Osteoblast (primary cell): ENCODE measurements around the gene USH2A. TPM values are rescaled to one million over a fixed set of nuclear protein-coding genes. Genes with fewer than 3 reads are reported as not detected.

Source experiments
- DNase-seq: peaks from one replicate; pipeline ENCODE4 v3.0.0; 2011; ENCODE audit warnings: low spot score, mixed read lengths; ENCODE audit not compliant: insufficient read length; ENCODE audit errors: missing footprints
- H2AFZ ChIP-seq: 2 replicates; pipeline ENCODE4 v1.6.0; 2011; ENCODE audit warnings: mild to moderate bottlenecking, low read length
- H3K27ac ChIP-seq: 2 replicates; pipeline ENCODE4 v1.5.1; 2011; ENCODE audit warnings: mild to moderate bottlenecking, low read depth, low read length, moderate library complexity
- H3K27me3 ChIP-seq: 2 replicates; pipeline ENCODE4 v1.6.0; 2012; ENCODE audit warnings: mild to moderate bottlenecking, control low read depth, inconsistent platforms, low read length, moderate library complexity; ENCODE audit not compliant: insufficient read depth
- H3K36me3 ChIP-seq: 2 replicates; pipeline ENCODE4 v1.5.1; 2011; ENCODE audit warnings: mild to moderate bottlenecking, low read length, control low read depth, moderate library complexity; ENCODE audit not compliant: insufficient read depth
- H3K4me1 ChIP-seq: 2 replicates; pipeline ENCODE4 v1.5.1; 2011; ENCODE audit warnings: mild to moderate bottlenecking, low read length, control low read depth, moderate library complexity; ENCODE audit not compliant: insufficient read depth
- H3K4me2 ChIP-seq: 2 replicates; pipeline ENCODE4 v1.6.0; 2011; ENCODE audit warnings: mild to moderate bottlenecking, low read length; ENCODE audit not compliant: insufficient read depth
- H3K4me3 ChIP-seq: fragments of 200-600 bp; sonication (generic); 3 replicates; pipeline ENCODE4 v1.5.1; 2012; ENCODE audit warnings: mild to moderate bottlenecking, low read length, inconsistent platforms; ENCODE audit not compliant: insufficient read depth
- H3K79me2 ChIP-seq: 2 replicates; pipeline ENCODE4 v1.6.0; 2012; ENCODE audit warnings: mild to moderate bottlenecking, low read length, control low read depth, inconsistent platforms; ENCODE audit not compliant: insufficient read depth
- H3K9me3 ChIP-seq: 2 replicates; pipeline ENCODE4 v1.5.1; 2011; ENCODE audit warnings: low read depth, low read length, control low read depth
- H4K20me1 ChIP-seq: 2 replicates; pipeline ENCODE4 v1.6.0; 2012; ENCODE audit warnings: mild to moderate bottlenecking, low read length, control low read depth; ENCODE audit not compliant: insufficient read depth
- total RNA-seq: library from RNA; depleted of rRNA; stranded (reverse); fragments of >200 nt; gene quantifications from 2 replicates; pipeline ENCODE4 v1.2.3, GENCODE V29; 2012
- TF ChIP-seq, protein P1 (sequence below): IDR thresholded peaks from 2 replicates; pipeline ENCODE4 v1.5.1; 2011; ENCODE audit warnings: mild to moderate bottlenecking, low read depth, low read length, moderate library complexity; ENCODE audit errors: extremely low read depth

Gene USH2A
- total RNA-seq, 1 donor = under 0.01 TPM

DNA sequence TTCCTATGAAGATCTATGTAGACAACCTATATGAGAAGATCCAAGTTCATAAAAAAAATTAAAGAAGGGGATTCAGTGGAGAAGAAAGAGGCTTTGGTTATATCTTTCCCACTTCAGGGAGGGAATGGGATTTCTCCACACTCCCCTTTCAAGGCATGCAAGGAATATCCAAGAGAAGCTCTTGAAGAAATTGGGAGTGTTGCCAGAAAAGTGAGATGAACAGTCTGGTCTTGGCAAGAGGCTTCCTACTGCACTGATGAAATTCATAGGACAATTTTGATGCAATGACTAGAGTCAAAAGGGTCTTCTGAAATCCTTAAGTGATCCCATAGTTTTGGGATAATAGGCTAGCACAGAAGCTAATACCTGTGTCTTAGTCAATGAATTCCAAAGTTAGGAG lies 703.1 kb downstream of the USH2A start:
- Histone ChIP-seq H3K9me3 (no peaks in the 10 kb centered on the region), H3K4me1 (peaks cover 3% of the 10 kb centered on the region), H3K27me3 (no peaks in the 10 kb centered on the region), H4K20me1 (no peaks in the 10 kb centered on the region), H3K36me3 (no peaks in the 10 kb centered on the region), H3K79me2 (no peaks in the 10 kb centered on the region), H2AFZ (no peak overlapping the region), H3K27ac (no peak overlapping the region), H3K4me2 (no peak overlapping the region), H3K4me3 (no peak overlapping the region)
- TF ChIP-seq, protein P1, sequence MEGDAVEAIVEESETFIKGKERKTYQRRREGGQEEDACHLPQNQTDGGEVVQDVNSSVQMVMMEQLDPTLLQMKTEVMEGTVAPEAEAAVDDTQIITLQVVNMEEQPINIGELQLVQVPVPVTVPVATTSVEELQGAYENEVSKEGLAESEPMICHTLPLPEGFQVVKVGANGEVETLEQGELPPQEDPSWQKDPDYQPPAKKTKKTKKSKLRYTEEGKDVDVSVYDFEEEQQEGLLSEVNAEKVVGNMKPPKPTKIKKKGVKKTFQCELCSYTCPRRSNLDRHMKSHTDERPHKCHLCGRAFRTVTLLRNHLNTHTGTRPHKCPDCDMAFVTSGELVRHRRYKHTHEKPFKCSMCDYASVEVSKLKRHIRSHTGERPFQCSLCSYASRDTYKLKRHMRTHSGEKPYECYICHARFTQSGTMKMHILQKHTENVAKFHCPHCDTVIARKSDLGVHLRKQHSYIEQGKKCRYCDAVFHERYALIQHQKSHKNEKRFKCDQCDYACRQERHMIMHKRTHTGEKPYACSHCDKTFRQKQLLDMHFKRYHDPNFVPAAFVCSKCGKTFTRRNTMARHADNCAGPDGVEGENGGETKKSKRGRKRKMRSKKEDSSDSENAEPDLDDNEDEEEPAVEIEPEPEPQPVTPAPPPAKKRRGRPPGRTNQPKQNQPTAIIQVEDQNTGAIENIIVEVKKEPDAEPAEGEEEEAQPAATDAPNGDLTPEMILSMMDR = no peak
- no peak for DNase-seq

DNA sequence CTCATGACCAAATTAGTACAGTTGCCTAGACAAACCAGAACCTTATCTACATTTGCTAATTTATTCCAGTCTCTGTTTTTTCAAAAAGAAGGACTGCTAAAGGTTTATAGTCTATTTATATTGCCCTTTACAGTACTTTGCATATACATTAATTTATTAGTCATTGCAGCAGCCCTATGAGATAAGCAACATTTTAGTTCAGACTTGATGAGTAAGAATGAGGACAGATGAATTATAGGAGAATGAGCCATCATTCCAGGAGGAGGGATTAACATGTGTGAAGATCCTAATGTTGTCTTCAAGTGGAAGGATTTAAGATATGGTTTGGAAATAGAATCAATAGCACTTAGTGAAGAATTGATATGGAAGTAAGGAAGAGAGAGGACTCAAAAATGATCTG lies 703.7 kb downstream of the USH2A start:
- no peaks in the 10 kb centered on the region for H3K79me2 ChIP-seq
- H3K36me3 ChIP-seq = no peaks in the 10 kb centered on the region
- no peak overlapping the region for H2AFZ ChIP-seq
- no peak overlapping the region for H3K4me2 ChIP-seq
- H3K4me1 ChIP-seq = peaks cover 3% of the 10 kb centered on the region
- TF ChIP-seq, protein P1 = no peak
- no peak overlapping the region for H3K27ac ChIP-seq
- H3K9me3 ChIP-seq = no peaks in the 10 kb centered on the region
- no peaks in the 10 kb centered on the region for H3K27me3 ChIP-seq
- H3K4me3 ChIP-seq = no peak overlapping the region
- DNase-seq = no peak
- no peaks in the 10 kb centered on the region for H4K20me1 ChIP-seq

DNA sequence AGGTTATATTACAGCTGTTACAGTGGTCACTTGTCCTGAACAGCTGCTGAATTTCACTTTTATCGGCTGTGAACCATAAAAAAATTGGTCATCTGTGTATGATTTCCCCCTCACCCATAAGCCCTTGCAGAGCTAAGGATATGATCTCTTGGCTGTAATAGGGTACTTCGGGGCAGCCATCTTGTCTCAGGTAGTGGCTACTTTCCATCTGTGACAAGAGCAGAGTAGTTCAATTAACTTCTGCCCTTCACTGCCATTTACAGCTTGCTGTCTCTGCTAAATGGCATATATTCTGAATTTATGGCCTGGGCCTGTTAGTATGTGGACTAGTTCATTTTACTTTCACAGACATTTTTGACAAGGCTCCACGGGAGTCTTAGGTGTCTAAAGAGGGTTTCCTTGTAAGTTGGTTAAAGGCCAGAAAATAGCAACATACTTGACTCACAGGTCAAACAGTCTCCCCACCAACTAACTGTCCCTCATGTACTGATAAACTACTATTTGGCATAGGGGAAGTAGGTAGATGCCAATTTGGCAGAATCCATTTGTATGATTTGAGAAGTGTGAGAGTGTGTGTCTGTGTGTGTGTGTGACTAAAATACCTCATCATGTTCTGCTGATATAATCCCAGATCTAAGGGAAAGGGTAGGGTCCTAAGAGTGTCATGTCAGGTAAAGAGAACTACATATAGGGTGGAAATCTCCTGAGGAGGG lies 704.5 kb downstream of the USH2A start:
- H3K4me1 ChIP-seq = peaks cover 3% of the 10 kb centered on the region
- H3K27me3 ChIP-seq = no peaks in the 10 kb centered on the region
- TF ChIP-seq, protein P1 = no peak
- no peak overlapping the region for H3K27ac ChIP-seq
- no peak overlapping the region for H3K4me2 ChIP-seq
- no peak overlapping the region for H2AFZ ChIP-seq
- no peaks in the 10 kb centered on the region for H3K9me3 ChIP-seq
- no peak for DNase-seq
- H4K20me1 ChIP-seq = no peaks in the 10 kb centered on the region
- no peaks in the 10 kb centered on the region for H3K79me2 ChIP-seq
- no peak overlapping the region for H3K4me3 ChIP-seq
- H3K36me3 ChIP-seq = no peaks in the 10 kb centered on the region

DNA sequence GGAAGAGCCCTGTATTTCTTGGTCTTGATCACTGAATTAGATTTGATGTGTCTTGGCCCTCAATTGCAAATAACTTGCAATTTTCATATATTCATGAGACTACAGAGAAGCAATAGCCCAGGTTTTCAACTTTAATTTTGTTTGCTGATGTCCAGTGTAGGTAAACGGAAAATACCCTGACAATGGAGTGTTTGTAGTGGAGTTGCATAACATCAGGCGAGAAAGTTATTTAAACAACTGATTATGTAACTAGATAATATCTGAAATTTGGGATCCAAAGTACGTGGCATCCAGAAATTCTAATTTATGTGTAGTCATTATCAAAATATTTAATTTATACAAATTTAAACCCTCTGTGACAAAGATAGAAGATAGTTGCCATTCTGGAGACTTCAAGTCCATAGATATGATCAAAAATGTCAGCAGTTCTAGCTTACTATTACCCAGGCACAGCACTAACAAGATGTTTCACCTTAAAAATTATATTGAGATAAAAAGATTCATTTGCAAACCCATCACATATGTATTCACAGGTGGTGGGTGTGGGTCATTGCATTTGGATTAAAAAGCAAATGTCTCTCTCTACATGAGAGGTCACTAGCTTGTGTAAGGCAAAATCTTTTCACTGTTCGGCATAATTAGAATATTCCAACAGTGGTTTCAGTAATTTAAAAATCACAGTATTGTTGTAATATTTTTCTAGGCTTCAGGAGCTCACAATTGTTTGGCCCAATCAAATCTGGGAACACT lies 705.4 kb downstream of the USH2A start:
- no peak overlapping the region for H3K27ac ChIP-seq
- no peak overlapping the region for H3K4me2 ChIP-seq
- H3K79me2 ChIP-seq = no peaks in the 10 kb centered on the region
- no peak for DNase-seq
- TF ChIP-seq, protein P1 = no peak
- no peak overlapping the region for H3K4me3 ChIP-seq
- H3K27me3 ChIP-seq = no peaks in the 10 kb centered on the region
- H4K20me1 ChIP-seq = no peaks in the 10 kb centered on the region
- H2AFZ ChIP-seq = no peak overlapping the region
- no peaks in the 10 kb centered on the region for H3K36me3 ChIP-seq
- H3K9me3 ChIP-seq = no peaks in the 10 kb centered on the region
- H3K4me1 ChIP-seq = peaks cover 3% of the 10 kb centered on the region
